ENCODE results near the gene WFS1. TPM values are rescaled to one million over a fixed set of nuclear protein-coding genes. Genes with fewer than 3 reads are reported as not detected.

WFS1 gene
- total and polyA plus RNA-seq, 2 of the 13 experiments (the other 11 are each of a cell fraction or from before 2014, with no cell fraction given), result 39.1 to 42.2 TPM

DNA sequence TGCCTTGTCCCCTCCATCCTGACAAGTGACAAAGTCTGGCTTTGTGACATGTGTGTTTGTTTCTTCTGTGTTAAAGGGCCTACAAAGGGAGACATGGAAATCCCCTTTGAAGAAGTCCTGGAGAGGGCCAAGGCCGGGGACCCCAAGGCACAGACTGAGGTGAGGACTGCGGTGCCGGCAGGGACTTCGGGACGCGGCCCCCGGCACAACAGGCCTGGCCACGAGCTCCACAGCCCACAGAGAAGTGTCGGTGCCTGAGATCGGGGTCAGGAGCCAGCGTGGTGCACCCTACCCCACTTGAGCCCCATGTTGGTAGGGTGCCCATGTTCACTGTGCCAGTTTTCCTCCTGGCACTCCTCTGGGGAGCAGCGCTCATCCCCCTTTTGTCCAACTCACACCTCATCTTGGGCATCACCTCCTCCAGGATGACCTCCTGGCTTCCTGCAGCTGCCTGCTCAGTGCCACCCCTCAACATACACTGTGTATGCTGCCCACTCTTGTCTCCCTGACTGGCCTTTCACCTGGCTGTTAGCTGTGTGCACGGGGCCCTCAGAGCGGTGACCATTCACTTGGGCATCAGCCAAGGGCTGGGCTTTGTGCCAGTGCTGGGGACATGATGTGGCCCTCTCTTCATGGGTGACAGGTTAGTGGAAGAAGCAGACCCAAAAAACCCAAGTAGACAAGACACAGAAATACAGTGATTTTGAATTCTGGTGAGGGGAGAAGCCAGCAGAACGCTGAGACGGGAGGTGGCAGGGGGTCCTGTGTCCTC, 17.6 kb downstream of the WFS1 start:
- WGBS (ENCODE audit: low lambda C conversion rate), result over 99% methylated on average over 6 of the region's 16 CpGs
- no peak overlapping the region for H3K27ac ChIP-seq (ENCODE audit: extremely low read length, insufficient read depth, low read length)
- TF ChIP-seq TERF1 (CRISPR knock-in tag; IDR thresholded peaks at IDR 0.05) (no peak), PHF5A (CRISPR knock-in tag; IDR thresholded peaks at IDR 0.05; ENCODE audit: low read depth, unreplicated experiment) (no peak), KDM1A (CRISPR knock-in tag; IDR thresholded peaks at IDR 0.05) (no peak), HOXA3 (CRISPR knock-in tag; IDR thresholded peaks at IDR 0.05) (no peak), ZNF33A (CRISPR knock-in tag; IDR thresholded peaks at IDR 0.05; ENCODE audit: borderline replicate concordance) (no peak), ZNF878 (CRISPR knock-in tag; IDR thresholded peaks at IDR 0.05) (no peak), TRAFD1 (CRISPR knock-in tag; IDR thresholded peaks at IDR 0.05; ENCODE audit: borderline replicate concordance) (no peak), ZFP36L1 (CRISPR knock-in tag; IDR thresholded peaks at IDR 0.05) (no peak), XBP1 (CRISPR knock-in tag; IDR thresholded peaks at IDR 0.05) (no peak), ZNF556 (CRISPR knock-in tag; IDR thresholded peaks at IDR 0.05; ENCODE audit: borderline replicate concordance) (no peak), ATM (IDR thresholded peaks at IDR 0.05; ENCODE audit: borderline replicate concordance) (no peak), ZFP82 (CRISPR knock-in tag; IDR thresholded peaks at IDR 0.05; ENCODE audit: borderline replicate concordance) (no peak), RNF2 (conservative IDR thresholded peaks at IDR 0.05; ENCODE audit: low read depth) (no peak)
- TF ChIP-seq, protein P1, sequence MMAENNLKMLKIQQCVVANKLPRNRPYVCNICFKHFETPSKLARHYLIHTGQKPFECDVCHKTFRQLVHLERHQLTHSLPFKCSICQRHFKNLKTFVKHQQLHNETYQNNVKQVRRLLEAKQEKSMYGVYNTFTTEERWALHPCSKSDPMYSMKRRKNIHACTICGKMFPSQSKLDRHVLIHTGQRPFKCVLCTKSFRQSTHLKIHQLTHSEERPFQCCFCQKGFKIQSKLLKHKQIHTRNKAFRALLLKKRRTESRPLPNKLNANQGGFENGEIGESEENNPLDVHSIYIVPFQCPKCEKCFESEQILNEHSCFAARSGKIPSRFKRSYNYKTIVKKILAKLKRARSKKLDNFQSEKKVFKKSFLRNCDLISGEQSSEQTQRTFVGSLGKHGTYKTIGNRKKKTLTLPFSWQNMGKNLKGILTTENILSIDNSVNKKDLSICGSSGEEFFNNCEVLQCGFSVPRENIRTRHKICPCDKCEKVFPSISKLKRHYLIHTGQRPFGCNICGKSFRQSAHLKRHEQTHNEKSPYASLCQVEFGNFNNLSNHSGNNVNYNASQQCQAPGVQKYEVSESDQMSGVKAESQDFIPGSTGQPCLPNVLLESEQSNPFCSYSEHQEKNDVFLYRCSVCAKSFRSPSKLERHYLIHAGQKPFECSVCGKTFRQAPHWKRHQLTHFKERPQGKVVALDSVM (CRISPR knock-in tag; IDR thresholded peaks at IDR 0.05), result no peak
- TF ChIP-seq, protein P2, sequence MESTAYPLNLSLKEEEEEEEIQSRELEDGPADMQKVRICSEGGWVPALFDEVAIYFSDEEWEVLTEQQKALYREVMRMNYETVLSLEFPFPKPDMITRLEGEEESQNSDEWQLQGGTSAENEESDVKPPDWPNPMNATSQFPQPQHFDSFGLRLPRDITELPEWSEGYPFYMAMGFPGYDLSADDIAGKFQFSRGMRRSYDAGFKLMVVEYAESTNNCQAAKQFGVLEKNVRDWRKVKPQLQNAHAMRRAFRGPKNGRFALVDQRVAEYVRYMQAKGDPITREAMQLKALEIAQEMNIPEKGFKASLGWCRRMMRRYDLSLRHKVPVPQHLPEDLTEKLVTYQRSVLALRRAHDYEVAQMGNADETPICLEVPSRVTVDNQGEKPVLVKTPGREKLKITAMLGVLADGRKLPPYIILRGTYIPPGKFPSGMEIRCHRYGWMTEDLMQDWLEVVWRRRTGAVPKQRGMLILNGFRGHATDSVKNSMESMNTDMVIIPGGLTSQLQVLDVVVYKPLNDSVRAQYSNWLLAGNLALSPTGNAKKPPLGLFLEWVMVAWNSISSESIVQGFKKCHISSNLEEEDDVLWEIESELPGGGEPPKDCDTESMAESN (CRISPR knock-in tag; conservative IDR thresholded peaks at IDR 0.05), result no peak
- TF ChIP-seq, protein P3, sequence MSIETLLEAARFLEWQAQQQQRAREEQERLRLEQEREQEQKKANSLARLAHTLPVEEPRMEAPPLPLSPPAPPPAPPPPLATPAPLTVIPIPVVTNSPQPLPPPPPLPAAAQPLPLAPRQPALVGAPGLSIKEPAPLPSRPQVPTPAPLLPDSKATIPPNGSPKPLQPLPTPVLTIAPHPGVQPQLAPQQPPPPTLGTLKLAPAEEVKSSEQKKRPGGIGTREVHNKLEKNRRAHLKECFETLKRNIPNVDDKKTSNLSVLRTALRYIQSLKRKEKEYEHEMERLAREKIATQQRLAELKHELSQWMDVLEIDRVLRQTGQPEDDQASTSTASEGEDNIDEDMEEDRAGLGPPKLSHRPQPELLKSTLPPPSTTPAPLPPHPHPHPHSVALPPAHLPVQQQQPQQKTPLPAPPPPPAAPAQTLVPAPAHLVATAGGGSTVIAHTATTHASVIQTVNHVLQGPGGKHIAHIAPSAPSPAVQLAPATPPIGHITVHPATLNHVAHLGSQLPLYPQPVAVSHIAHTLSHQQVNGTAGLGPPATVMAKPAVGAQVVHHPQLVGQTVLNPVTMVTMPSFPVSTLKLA (IDR thresholded peaks at IDR 0.05), result no peak

More for the DNA sequence above, 17.6 kb downstream of the WFS1 start:
- no peak overlapping the region for H3K4me2 ChIP-seq (ENCODE audit: low read depth, low read length)
- BruUV-seq (replicated peaks), result no TSS peak
- H3K9me3 ChIP-seq (ENCODE audit: low read length), result no peaks in the 10 kb centered on the region
- peaks cover 49 to 91% of the 10 kb centered on the region in 2 experiments for H3K36me3 ChIP-seq (replicated peaks in 1 of 2; ENCODE audit: control insufficient read depth in 1 of 2, insufficient read depth in 2 of 2, low read length in 2 of 2)
- intact Hi-C loops (cut with micrococcal nuclease; ENCODE audit: unreplicated experiment), result no loop called here
- H2AFZ ChIP-seq (ENCODE audit: low read length), result no peak overlapping the region
- no peaks in the 10 kb centered on the region for H4K20me1 ChIP-seq (ENCODE audit: insufficient read depth, low read length)
- no peak overlapping the region for H3K9ac ChIP-seq (ENCODE audit: insufficient read depth, low read depth, low read length)
- ChIA-PET POLR2A (no interaction called here), CTCF (ENCODE audit: low intra/inter-chr PET ratio, low total read pairs) (no interaction called here)
- DNase-seq (ENCODE audit: low spot score), result no peak
- no peaks in the 10 kb centered on the region for H3K79me2 ChIP-seq (ENCODE audit: insufficient read depth, low read length)
- H3K4me1 ChIP-seq (ENCODE audit: insufficient read depth, low read length), result no peaks in the 10 kb centered on the region
- in situ Hi-C loops (cut with HindIII; ENCODE audit: extremely low pct_ligation_motif_present, low pct_unique_long_range_greater_than_20kb), result no loop called here
- ATAC-seq, result no peak
- FAIRE-seq, result no peak
- no peak overlapping the region for H3K4me3 ChIP-seq (replicated peaks in 1 of 3; ENCODE audit: insufficient read depth in 1 of 3, low read depth in 2 of 3, low read length in 3 of 3)
- H3K27me3 ChIP-seq (ENCODE audit: control insufficient read depth in 1 of 2, insufficient read depth in 2 of 2, low read length in 2 of 2), result no peaks in the 10 kb centered on the region
